GM12892 (cell line): ENCODE results near the gene SLC25A23.

Experiments used
- POLR2A ChIP-seq: IDR thresholded peaks from 2 replicates; pipeline ENCODE4 v1.6.1; 2011; ENCODE audit warnings: low read depth, low read length, control low read depth
- POLR2AphosphoS5 ChIP-seq: IDR thresholded peaks from 2 replicates; pipeline ENCODE4 v1.6.1; 2011; ENCODE audit warnings: low read depth, low read length, control low read depth
- TAF1 ChIP-seq: IDR thresholded peaks from 2 replicates; pipeline ENCODE4 v1.6.1; 2011; ENCODE audit warnings: low read depth, mild to moderate bottlenecking, control low read depth, low read length, borderline replicate concordance

DNA sequence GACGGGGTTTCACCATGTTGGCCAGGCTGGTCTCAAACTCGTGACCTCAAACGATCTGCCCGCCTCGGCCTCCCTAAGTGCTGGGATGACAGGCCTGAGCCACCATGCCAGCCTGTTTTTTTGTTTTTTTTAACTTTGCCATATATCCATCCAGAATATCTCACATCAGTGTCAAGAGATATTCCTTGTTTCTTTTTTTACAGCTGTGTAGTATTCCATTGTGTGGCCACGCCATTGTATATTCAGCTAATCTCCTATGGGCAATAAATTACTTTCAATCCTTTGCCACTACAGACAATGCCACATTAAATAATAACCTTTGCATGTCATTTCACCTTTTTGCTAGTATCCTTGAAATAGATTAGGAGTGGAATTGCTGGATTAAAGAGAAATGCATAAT lies 50.2 kb downstream of the SLC25A23 start:
- TF ChIP-seq POLR2A (no peak), TAF1 (no peak), POLR2AphosphoS5 (no peak)
